ENCODE results near the gene NDUFAF3.

Gene NDUFAF3

DNA sequence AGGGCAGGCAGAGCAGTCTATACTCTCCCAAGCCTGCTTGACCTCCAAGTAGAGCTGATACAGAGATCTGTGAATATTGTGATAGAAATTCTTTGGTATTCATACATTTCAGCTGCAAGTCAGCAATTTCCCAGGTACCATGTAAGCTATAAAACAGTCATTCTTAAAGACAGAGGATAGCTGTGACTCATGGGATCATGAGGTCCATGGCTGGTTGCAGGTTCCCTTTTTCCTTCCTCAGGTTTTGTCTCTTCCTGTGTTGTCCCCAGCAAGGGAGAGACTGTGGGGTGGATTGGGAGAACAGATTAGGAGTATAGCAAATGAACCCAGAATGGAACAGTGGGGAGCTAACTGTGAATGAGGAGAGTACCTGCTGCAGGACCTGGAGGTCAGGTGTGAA, 37.3 kb upstream of the NDUFAF3 start:
- H3K27ac ChIP-seq (ENCODE audit: extremely low read depth, low read depth, low read length), result no peak overlapping the region
- TF ChIP-seq, protein P1, sequence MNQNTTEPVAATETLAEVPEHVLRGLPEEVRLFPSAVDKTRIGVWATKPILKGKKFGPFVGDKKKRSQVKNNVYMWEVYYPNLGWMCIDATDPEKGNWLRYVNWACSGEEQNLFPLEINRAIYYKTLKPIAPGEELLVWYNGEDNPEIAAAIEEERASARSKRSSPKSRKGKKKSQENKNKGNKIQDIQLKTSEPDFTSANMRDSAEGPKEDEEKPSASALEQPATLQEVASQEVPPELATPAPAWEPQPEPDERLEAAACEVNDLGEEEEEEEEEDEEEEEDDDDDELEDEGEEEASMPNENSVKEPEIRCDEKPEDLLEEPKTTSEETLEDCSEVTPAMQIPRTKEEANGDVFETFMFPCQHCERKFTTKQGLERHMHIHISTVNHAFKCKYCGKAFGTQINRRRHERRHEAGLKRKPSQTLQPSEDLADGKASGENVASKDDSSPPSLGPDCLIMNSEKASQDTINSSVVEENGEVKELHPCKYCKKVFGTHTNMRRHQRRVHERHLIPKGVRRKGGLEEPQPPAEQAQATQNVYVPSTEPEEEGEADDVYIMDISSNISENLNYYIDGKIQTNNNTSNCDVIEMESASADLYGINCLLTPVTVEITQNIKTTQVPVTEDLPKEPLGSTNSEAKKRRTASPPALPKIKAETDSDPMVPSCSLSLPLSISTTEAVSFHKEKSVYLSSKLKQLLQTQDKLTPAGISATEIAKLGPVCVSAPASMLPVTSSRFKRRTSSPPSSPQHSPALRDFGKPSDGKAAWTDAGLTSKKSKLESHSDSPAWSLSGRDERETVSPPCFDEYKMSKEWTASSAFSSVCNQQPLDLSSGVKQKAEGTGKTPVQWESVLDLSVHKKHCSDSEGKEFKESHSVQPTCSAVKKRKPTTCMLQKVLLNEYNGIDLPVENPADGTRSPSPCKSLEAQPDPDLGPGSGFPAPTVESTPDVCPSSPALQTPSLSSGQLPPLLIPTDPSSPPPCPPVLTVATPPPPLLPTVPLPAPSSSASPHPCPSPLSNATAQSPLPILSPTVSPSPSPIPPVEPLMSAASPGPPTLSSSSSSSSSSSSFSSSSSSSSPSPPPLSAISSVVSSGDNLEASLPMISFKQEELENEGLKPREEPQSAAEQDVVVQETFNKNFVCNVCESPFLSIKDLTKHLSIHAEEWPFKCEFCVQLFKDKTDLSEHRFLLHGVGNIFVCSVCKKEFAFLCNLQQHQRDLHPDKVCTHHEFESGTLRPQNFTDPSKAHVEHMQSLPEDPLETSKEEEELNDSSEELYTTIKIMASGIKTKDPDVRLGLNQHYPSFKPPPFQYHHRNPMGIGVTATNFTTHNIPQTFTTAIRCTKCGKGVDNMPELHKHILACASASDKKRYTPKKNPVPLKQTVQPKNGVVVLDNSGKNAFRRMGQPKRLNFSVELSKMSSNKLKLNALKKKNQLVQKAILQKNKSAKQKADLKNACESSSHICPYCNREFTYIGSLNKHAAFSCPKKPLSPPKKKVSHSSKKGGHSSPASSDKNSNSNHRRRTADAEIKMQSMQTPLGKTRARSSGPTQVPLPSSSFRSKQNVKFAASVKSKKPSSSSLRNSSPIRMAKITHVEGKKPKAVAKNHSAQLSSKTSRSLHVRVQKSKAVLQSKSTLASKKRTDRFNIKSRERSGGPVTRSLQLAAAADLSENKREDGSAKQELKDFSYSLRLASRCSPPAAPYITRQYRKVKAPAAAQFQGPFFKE (tag by site-specific recombination; IDR thresholded peaks at IDR 0.05; ENCODE audit: borderline replicate concordance), result no peak
- TF ChIP-seq ZXDB (tag by site-specific recombination; IDR thresholded peaks at IDR 0.05) (no peak), ZNF221 (tag by site-specific recombination; IDR thresholded peaks at IDR 0.05; ENCODE audit: borderline replicate concordance) (no peak), ZNF37A (tag by site-specific recombination; IDR thresholded peaks at IDR 0.05) (no peak), ZBTB17 (tag by site-specific recombination; IDR thresholded peaks at IDR 0.05) (no peak)
- CTCF ChIA-PET, result interaction anchor here (0.7 kb wide), 1 partner anchor 36 kb away, joined by 3 read pairs; no protein-coding TSS in a partner anchor
- H3K9me3 ChIP-seq (ENCODE audit: control insufficient read depth, insufficient read depth, low read depth, low read length), result no peaks in the 10 kb centered on the region
- no peak overlapping the region for H3K4me3 ChIP-seq (ENCODE audit: low read depth, low read length)
- peaks cover 2 to 69% of the 10 kb centered on the region in 2 experiments for H3K36me3 ChIP-seq (ENCODE audit: control insufficient read depth in 2 of 2, insufficient read depth in 1 of 2, low read length in 2 of 2)
- POLR2A ChIA-PET, result interaction anchor here (2.0 kb wide), 1 partner anchor 22 kb away, joined by 5 read pairs; the partner anchor contains the start of gene WDR6
- H3K4me1 ChIP-seq (ENCODE audit: control insufficient read depth, insufficient read depth, low read length), result no peaks in the 10 kb centered on the region

DNA sequence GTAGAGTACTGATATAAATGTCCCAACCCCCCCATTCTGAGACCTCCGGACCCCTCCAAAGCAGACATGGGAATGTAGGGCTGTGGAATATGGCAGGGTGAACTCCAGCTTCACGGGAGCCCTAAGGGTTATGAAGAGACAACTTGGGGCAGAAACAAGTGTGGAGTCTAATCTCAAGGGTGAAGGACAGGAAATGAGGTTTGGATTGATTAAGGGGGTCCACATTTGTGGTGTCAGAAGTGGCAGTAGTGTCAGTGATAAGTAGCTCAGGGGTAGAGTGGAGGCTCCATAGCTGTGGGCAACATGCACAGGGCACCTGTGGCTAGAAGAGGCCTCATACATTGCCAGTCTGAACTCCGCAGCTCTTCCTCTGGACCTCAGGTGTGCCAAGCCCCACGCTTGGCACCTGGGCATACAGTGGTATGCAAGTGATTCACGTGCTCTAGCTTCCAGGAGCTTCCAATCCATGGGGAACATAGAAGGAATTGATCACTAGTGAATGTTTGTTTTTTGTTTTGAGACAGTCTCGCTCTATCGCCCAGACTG, 36.0 kb upstream of the NDUFAF3 start:
- no peaks in the 10 kb centered on the region for H3K9me3 ChIP-seq (ENCODE audit: control insufficient read depth, insufficient read depth, low read depth, low read length)
- POLR2A ChIA-PET, result interaction anchor here (0.6 to 2.7 kb wide), 2 partner anchors 28 to 590 kb away, joined by 9 to 10 read pairs; no protein-coding TSS in a partner anchor
- H3K36me3 ChIP-seq (ENCODE audit: control insufficient read depth in 2 of 2, insufficient read depth in 1 of 2, low read length in 2 of 2), result peaks cover 0 to 58% of the 10 kb centered on the region in 2 experiments
- H3K4me3 ChIP-seq (ENCODE audit: low read depth, low read length), result no peak overlapping the region
- no peaks in the 10 kb centered on the region for H3K4me1 ChIP-seq (ENCODE audit: control insufficient read depth, insufficient read depth, low read length)
- TF ChIP-seq ZNF544 (tag by site-specific recombination; IDR thresholded peaks at IDR 0.05) (no peak), ZNF776 (tag by site-specific recombination; IDR thresholded peaks at IDR 0.05; ENCODE audit: borderline replicate concordance) (no peak)
- TF ChIP-seq, protein P2, sequence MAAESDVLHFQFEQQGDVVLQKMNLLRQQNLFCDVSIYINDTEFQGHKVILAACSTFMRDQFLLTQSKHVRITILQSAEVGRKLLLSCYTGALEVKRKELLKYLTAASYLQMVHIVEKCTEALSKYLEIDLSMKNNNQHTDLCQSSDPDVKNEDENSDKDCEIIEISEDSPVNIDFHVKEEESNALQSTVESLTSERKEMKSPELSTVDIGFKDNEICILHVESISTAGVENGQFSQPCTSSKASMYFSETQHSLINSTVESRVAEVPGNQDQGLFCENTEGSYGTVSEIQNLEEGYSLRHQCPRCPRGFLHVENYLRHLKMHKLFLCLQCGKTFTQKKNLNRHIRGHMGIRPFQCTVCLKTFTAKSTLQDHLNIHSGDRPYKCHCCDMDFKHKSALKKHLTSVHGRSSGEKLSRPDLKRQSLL (tag by site-specific recombination; IDR thresholded peaks at IDR 0.05), result no peak
- TF ChIP-seq, protein P3, sequence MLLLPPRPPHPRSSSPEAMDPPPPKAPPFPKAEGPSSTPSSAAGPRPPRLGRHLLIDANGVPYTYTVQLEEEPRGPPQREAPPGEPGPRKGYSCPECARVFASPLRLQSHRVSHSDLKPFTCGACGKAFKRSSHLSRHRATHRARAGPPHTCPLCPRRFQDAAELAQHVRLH (tag by site-specific recombination; IDR thresholded peaks at IDR 0.05), result no peak
- CTCF ChIA-PET, result interaction anchor here (0.6 to 1.0 kb wide), 3 partner anchors 43 to 459 kb away, joined by 3 to 5 read pairs (median 5); partner anchors contain the start of gene IMPDH2
- no peak overlapping the region for H3K27ac ChIP-seq (ENCODE audit: extremely low read depth, low read depth, low read length)

DNA sequence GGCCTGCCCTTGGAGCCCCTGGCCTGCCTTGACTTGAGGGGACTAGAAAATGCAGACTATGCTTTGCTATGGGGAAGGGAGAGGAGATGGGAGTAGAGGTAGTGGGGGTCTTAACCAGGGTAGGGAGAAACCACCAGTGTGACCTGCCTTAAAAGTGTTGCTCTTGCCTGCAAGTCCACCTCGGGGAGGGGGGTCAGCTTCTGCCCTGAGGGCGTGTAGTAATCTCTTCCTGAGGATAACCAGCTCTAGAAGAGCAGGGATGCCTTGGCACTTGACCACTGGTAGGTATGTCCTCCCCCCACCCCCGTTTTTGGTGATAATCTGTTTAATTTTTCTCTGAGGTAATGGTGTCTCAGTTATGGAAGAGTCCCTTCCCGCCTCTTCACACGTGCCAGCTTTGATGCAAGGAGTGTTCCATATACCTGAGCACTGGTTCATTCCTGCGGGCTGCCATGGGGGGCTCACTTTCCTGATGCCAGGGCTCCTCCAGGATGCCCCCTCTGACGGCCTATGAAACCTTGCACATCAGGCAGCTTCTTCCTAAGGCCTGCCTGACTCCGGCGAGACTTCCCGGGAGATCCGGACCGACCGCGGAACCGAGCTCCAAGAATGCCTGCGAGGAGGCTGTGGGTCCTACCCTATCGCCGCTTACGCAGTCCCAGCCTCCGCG, 32.7 kb upstream of the NDUFAF3 start:
- Histone ChIP-seq H3K9me3 (ENCODE audit: control insufficient read depth, insufficient read depth, low read depth, low read length) (no peaks in the 10 kb centered on the region), H3K4me1 (ENCODE audit: control insufficient read depth, insufficient read depth, low read length) (no peaks in the 10 kb centered on the region), H3K27ac (ENCODE audit: extremely low read depth, low read depth, low read length) (peak overlapping the region; percentile 82), H3K4me3 (ENCODE audit: low read depth, low read length) (peak overlapping the region; percentile 83), H3K36me3 (ENCODE audit: control insufficient read depth in 2 of 2, insufficient read depth in 1 of 2, low read length in 2 of 2) (peaks cover 0 to 37% of the 10 kb centered on the region in 2 experiments; a peak in 2 of 3 replicates)
- CTCF ChIA-PET, result interaction anchor here (0.7 to 2.0 kb wide), 6 partner anchors 18 to 33 kb away, joined by 4 to 13 read pairs (median 6); partner anchors contain the start of genes NDUFAF3 and WDR6
- POLR2A ChIA-PET, result interaction anchor here (1.0 to 4.6 kb wide), 6 partner anchors 18 to 105 kb away, joined by 3 to 61 read pairs (median 8); partner anchors contain the start of genes DALRD3, IMPDH2, NDUFAF3 and QRICH1
- TF ChIP-seq SCRT1 (tag by site-specific recombination; IDR thresholded peaks at IDR 0.05; ENCODE audit: borderline replicate concordance), result no peak
- TF ChIP-seq ZNF10 (tag by site-specific recombination; IDR thresholded peaks at IDR 0.05), result no peak
- TF ChIP-seq, protein P4, sequence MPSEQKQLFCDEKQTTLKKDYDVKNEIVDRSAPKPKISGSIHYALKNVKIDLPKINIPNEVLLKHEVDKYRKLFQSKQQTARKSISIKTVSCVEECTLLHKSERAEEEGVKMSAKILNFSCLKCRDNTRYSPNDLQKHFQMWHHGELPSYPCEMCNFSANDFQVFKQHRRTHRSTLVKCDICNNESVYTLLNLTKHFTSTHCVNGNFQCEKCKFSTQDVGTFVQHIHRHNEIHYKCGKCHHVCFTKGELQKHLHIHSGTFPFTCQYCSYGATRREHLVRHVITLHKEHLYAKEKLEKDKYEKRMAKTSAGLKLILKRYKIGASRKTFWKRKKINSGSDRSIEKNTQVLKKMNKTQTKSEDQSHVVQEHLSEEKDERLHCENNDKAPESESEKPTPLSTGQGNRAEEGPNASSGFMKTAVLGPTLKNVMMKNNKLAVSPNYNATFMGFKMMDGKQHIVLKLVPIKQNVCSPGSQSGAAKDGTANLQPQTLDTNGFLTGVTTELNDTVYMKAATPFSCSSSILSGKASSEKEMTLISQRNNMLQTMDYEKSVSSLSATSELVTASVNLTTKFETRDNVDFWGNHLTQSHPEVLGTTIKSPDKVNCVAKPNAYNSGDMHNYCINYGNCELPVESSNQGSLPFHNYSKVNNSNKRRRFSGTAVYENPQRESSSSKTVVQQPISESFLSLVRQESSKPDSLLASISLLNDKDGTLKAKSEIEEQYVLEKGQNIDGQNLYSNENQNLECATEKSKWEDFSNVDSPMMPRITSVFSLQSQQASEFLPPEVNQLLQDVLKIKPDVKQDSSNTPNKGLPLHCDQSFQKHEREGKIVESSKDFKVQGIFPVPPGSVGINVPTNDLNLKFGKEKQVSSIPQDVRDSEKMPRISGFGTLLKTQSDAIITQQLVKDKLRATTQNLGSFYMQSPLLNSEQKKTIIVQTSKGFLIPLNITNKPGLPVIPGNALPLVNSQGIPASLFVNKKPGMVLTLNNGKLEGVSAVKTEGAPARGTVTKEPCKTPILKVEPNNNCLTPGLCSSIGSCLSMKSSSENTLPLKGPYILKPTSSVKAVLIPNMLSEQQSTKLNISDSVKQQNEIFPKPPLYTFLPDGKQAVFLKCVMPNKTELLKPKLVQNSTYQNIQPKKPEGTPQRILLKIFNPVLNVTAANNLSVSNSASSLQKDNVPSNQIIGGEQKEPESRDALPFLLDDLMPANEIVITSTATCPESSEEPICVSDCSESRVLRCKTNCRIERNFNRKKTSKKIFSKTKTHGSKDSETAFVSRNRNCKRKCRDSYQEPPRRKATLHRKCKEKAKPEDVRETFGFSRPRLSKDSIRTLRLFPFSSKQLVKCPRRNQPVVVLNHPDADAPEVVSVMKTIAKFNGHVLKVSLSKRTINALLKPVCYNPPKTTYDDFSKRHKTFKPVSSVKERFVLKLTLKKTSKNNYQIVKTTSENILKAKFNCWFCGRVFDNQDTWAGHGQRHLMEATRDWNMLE (tag by site-specific recombination; conservative IDR thresholded peaks at IDR 0.05; ENCODE audit: low read depth), result no peak
- peak; percentile 72 for TF ChIP-seq GLIS2 (tag by site-specific recombination; IDR thresholded peaks at IDR 0.05)
- TF ChIP-seq HOXC10 (CRISPR knock-in tag; IDR thresholded peaks at IDR 0.05), result no peak
- TF ChIP-seq ZNF610 (tag by site-specific recombination; IDR thresholded peaks at IDR 0.05; ENCODE audit: borderline replicate concordance), result no peak
- TF ChIP-seq ZNF529 (tag by site-specific recombination; IDR thresholded peaks at IDR 0.05; ENCODE audit: insufficient replicate concordance), result no peak
- no peak for TF ChIP-seq ZNF561 (tag by site-specific recombination; IDR thresholded peaks at IDR 0.05; ENCODE audit: borderline replicate concordance)
